COLO668 (cell line): ENCODE data around the gene NCKAP1.
"Not testable (repeated sequence)": the region's sequence is repeated elsewhere in the genome, so short reads cannot be mapped to it uniquely, and the experiment has no call there.

ENCODE experiments used
- DNase-seq: peaks from one replicate; lab custom pipeline; 2025; ENCODE audit not compliant: unreplicated experiment; lab: John Stamatoyannopoulos, UW

Gene NCKAP1, protein sequence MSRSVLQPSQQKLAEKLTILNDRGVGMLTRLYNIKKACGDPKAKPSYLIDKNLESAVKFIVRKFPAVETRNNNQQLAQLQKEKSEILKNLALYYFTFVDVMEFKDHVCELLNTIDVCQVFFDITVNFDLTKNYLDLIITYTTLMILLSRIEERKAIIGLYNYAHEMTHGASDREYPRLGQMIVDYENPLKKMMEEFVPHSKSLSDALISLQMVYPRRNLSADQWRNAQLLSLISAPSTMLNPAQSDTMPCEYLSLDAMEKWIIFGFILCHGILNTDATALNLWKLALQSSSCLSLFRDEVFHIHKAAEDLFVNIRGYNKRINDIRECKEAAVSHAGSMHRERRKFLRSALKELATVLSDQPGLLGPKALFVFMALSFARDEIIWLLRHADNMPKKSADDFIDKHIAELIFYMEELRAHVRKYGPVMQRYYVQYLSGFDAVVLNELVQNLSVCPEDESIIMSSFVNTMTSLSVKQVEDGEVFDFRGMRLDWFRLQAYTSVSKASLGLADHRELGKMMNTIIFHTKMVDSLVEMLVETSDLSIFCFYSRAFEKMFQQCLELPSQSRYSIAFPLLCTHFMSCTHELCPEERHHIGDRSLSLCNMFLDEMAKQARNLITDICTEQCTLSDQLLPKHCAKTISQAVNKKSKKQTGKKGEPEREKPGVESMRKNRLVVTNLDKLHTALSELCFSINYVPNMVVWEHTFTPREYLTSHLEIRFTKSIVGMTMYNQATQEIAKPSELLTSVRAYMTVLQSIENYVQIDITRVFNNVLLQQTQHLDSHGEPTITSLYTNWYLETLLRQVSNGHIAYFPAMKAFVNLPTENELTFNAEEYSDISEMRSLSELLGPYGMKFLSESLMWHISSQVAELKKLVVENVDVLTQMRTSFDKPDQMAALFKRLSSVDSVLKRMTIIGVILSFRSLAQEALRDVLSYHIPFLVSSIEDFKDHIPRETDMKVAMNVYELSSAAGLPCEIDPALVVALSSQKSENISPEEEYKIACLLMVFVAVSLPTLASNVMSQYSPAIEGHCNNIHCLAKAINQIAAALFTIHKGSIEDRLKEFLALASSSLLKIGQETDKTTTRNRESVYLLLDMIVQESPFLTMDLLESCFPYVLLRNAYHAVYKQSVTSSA

GRCh38 chr2:183038341-183039300 is at the start of gene NCKAP1:
Gene NCKAP1 (minus strand): TSS chr2:183038457. CDS start chr2:183038099, 358 bp downstream.
- peak; percentile 90 for DNase-seq

DNA sequence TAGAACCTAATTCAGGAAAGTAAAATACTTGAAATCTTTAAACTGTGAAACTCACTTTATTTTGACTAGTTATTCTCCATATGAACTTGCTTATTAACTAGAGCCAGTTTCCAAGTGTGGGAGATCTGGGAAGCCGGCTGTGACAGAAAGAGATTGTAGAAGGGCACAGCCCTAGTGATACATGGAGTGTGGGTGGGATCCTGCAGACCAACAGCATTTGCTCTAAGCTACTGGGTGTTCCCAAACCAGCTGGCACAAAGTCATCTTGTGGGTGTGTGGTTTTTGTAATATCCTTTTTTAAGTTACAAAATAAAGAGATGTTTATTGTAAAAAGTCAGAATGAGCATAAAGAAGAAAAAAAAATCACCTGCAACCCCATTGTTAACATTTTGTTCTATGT is 43.7 kb upstream of the NCKAP1 start:
- DNase-seq: no peak

DNA sequence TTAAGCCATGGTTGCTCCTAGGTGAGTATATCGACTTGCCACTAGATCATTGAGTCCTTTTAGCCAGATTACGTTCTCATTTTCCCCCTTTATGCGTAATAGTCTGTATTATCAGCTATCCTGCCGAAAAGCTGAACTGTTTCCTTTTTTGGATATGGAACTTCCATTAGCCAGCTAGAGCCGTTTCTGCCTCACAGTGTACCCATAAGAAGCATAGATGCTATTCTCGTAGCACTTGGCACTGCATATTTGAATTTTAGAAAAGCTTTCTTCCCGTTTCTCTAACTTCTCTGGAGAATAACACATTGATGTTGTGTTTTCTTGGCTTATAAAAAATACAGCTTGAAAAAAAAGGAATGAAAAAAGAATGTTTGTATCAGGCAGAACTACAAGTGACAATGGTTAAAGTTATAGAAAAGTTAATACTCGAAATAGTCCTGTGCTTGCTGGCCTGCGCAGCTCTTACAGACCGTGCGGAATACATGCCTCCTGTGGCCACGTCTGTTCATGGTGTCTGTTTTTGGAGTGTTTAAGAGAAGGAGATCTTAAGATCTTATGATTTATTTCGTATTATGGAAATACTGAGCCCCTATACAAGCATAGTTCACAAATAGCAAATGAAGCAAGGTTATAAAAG is 41.0 kb upstream of the NCKAP1 start:
- DNase-seq: peak; percentile 14

GRCh38 chr2:183078464-183079138 is 40.3 kb upstream of the NCKAP1 start, which contains the start of gene DUSP19:
Gene DUSP19 (plus strand): TSS chr2:183078747. CDS start chr2:183078934, 187 bp downstream.
- DNase-seq: peak; percentile 93

DNA sequence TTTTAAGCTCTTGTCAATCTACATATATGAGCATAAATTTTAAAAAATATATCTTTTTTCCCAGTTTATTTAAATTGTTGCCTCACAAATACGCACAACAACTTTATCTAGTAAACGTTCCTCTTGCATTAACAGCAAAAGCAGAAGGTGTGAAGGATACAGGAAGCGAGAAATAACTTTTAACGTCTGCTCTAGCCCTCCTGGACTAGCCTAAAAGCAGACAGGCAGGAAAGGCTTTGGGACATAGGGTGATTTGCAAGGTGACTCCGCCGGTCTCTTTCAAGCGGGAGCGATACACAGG is 39.9 kb upstream of the NCKAP1 start:
- DNase-seq: peak; percentile 75

DNA sequence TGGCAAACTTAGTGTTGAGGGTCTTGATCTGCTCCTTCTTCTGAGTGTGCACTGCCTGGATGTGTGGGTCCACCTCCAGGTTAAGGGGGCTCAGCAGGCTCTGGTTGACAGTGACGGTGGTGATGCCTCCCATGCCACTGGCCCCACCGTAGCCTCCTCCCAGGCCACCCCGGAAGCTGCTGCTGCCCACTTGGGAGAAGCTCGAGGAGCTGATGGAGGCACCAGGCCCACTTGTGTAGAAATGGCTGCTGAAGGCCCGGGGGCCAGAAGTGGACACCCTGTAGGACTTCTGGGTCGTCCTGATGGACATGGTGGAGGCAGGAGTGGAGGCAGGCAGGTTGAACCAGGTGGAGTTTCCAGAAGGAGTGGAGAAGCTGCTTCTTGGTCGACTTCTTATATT is 33.9 kb upstream of the NCKAP1 start:
- DNase-seq: no peak

DNA sequence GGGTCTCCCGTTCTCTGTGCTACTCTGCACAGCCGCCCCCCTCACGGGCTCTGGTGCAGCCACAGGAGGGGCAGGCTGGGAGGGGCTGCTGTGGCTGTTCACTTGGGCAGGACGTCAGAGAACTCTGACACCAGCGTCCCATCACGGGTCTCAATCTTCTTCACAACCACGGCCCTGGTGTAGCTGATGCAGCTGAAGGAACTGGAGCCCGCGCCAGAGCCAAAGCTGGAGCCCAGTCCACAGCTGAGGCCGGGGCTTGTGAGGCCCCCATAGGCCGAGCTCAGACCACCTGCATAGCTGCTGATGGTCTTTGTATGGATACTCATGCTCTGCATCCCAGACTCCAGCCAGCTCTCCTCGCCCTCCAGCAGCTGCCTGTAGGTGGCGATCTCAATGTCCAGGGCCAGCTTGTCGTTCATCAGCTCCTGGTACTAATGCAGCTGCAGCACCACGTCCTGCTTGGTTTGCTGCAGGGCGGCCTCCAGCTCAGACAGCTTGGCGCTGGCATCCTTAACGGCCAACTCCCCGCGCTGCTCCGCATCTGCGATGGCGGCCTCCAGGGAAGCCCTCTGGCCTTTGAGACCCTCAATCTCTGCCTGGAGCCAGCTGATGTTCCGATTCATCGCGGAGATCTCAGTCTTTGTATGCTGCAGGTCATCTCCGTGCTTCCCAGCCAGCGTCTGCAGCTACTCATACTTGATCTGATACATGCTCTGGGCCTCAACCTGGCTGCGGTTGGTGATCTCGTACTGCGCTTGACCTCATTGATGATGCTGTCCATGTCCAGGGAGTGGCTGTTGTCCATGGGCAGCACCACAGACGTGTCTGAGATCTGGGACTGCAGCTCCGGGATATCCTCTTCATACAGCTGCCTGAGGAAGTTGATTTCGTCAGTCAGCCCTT is 32.9 kb upstream of the NCKAP1 start:
- DNase-seq: peak; percentile 15

DNA sequence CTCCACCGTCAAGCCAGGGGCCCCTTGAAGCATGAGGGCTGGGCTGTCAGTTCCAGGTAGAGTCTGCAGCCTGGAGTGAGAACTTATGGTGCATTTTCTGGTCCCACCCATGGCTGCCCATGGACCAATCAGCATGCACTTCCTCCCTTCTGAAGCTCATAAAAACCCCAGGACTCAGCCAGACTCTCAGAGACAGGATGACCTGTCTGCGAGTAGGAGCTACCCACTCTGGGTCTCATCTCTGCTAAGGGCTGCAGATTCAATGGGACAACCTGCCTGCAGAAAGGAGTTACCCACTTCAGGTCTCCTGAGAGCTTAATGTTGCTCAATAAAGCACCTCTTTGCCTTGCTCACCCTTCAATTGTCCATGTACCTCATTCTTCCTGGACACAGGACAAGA is 30.9 kb upstream of the NCKAP1 start:
- no peak for DNase-seq

DNA sequence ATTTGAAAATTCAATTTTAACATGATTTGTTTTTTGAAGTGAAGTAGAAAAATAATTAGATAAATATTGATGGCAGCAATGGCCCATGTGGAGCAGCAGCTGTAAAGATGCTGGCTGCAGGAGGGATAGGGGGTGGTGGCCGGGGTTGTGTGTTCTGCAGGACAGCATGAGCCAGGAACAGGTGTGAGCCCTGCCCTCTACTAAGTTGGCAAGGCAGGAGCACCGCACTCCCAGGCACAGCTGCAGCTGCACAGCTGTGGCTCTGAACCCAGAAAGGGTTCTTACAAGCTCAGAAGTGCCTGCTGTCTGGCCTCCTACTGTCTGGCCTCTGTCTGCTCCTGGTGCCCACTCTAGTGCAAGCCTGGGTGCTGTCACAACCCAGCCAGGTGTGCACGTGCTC is 30.3 kb upstream of the NCKAP1 start:
- no peak for DNase-seq

DNA sequence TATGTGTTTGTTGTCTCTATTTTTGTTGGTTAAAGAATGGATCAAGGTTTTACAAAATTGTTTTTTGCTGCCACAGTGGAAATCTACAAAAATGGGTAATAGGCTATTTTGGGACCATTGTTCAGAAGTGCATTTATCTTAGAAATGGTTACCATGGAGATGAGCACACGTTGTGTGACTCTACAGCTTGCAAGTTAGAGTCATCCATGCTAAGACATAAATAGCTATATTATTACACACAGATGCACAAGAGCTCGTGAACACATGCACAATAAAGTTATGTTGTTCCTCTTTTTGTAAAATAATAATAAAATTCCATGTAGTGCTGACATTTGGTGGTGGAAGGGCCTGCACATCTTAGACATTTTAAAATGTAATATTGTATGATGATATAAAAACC is 24.8 kb upstream of the NCKAP1 start:
- DNase-seq: no peak

- DNase-seq: no peak
Observed at GRCh38 chr2:183060571-183061231, 22.4 kb upstream of the NCKAP1 start.

DNA sequence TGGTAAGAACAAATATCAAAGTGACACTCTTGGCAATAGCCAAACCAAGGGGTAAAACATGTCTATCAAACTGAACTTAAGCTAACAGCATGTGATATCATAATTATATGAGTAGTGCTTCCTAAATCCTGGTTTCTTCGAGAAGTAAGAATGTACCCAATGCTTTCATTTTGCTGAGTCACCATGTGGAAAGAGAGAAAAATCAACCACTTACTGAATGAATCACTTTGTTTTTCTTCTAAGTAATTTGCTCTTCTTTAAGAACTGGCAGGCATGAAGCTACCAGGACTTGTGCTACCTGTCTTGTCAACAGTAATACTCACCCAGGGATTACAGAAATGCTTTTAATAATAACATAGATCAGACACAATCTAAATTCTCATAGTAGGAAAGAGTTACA is 21.3 kb upstream of the NCKAP1 start:
- DNase-seq: no peak

DNA sequence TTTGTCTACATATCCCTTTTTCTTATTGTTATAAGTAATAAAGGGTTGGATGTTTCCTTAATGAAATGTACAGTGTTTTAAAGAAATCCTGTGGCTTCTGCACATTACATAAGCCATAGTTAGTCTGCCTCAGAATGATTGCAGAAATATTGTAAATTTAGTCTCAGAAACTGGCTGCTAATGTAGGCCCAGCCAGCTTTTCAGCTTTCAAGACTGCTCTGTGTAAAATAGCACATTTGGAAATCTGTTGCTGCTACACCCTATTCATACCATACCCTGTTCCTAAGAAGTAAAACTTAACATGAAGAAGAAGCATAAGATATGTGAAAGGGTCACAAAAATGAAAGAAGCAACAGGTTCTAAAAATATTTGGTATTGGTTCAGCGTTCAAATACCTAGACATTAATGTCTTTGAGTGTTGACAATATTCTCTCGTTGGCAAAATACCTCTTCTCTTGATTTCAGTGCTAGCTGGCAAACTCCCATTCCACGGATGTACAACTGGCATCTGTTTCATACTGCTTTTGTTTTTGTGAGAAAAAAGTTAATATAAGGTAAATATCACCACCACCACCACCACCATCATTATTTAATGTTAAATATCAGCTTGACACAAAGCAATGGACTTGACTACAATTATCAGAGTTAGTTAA is 19.2 kb upstream of the NCKAP1 start:
- no peak for DNase-seq

- DNase-seq: no peak
Observed at GRCh38 chr2:183049420-183049819, 11.2 kb upstream of the NCKAP1 start.

DNA sequence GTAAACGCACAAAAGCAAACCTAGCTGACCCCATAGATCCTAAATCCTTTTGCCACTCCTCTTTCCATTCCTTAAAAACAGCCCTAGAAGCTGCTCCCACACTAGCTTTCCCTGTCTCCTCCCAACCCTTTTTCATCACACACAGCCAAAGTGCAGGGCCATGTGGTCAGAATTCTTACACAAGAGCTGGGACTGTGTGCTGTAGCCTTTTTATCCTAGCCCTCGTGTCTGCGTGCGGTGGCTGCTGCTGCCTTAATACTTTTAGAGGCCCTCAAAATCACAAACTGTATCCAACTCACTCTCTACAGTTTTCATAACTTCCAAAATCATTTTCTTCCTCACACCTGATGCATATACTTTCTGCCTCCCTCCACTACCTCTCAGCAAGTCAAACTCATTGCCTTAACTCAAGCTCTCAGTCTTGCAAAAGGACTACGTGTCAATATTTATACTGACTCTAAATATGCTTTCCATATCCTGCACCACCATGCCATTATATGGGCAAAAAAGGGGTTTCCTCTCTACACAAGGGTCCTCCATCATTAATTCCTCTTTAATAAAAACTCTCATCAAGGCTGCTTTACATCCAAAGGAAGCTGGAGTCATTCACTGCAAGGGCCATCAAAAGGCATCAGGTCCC is 9.3 kb upstream of the NCKAP1 start:
- DNase-seq: not testable (repeated sequence)

DNA sequence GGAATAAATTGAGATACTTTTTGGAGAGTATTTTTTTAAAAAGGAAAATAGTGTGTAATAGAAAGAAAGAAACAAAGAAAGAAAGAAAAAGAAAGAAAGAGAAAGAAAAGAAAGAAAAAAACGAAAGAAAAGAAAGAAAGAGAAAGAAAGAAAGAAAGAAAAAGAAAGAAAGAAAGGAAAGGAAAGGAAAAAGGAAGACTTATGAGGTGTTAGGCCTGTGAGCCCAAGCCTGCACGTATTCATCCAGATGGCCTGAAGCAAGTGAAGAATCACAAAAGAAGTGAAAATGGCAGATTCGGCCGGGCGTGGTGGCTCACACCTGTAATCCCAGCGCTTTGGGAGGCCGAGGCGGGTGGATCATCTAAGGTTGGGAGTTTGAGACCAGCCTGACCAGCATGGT is 5.3 kb upstream of the NCKAP1 start:
- not testable (repeated sequence) for DNase-seq

DNA sequence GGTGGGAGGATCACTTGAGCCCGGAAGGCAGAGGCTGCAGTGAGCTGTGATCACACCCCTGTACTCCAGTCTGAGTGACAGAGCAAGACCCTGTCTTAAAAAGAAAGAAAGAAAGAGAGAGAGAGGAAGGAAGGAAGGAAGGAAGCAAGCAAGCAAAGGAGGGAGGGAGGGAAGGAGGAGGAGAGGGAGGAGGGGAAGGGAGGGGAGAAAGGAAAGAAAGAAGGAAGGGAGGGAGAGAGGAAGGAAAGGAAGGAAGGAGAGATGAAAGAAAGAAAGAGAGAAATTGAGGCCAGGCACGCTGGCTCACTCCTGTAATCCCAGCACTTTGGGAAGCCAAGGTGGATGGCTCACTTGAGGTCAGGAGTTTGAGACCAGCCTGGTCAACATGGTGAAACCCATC is 2.3 kb upstream of the NCKAP1 start:
- DNase-seq: no peak
